K562 (cell line): ENCODE measurements around the gene DNALI1. TPM values are rescaled to one million over a fixed set of nuclear protein-coding genes. Genes with fewer than 3 reads are reported as not detected.
"Not testable (repeated sequence)": the region's sequence is repeated elsewhere in the genome, so short reads cannot be mapped to it uniquely, and the experiment has no call there.

Experiments
- ATAC-seq: fragments of 200-7000 bp; cut with Tn5 transposase; 3 replicates; pipeline ENCODE4 v1.9.1; 2020; ENCODE audit warnings: moderate library complexity
- BruUV-seq: library from RNA; stranded (reverse); fragments of 400-500 nt; replicated peaks from 2 replicates; lab custom pipeline; 2021; lab: Mats Ljungman, UMichigan
- CTCF ChIA-PET: fragments of 300-600 bp; formaldehyde crosslinking; extraction: SDS; loops from one replicate; lab custom pipeline; 2021; ENCODE audit warnings: low intra/inter-chr PET ratio; lab: Yijun Ruan, JAX
- POLR2A ChIA-PET: fragments of 300-600, 350-650 bp; sonication (Branson Sonifier 250); formaldehyde crosslinking; extraction: SDS; loops from one replicate; lab custom pipeline; 2021; ENCODE audit warnings: antibody characterized with exemption, inconsistent platforms; lab: Yijun Ruan, JAX
- DNase-seq, 4 experiments: peaks; one replicate each; pipeline versions ENCODE4 v3.0.0 to v3.0.0-alpha.2; 2011 to 2018; ENCODE audit warnings: low spot score in 3 of 4, mixed read lengths in 3 of 4; ENCODE audit errors: extremely low read depth in 1 of 4
- FAIRE-seq: peaks from 2 replicates; lab custom pipeline; 2011; peaks lifted over from hg19 to GRCh38; lab: Jason Lieb, UNC
- H2AFZ ChIP-seq: 2 replicates; pipeline ENCODE4 v1.6.0; 2011; ENCODE audit warnings: low read depth, low read length, control low read depth, inconsistent platforms
- H3K27ac ChIP-seq: fragments of 200-600 bp; 3 replicates; pipeline ENCODE4 v1.8.0; 2011; ENCODE audit warnings: low read depth, mild to moderate bottlenecking, control low read depth, inconsistent platforms, low read length, moderate library complexity, mixed read lengths; ENCODE audit errors: extremely low read depth
- H3K27me3 ChIP-seq, 2 experiments: fragments of 300-600 bp in 1 of 2; 2 replicates in 1 of 2; 3 replicates in 1 of 2; pipeline versions ENCODE4 v1.6.0 to v1.8.0; 2011; ENCODE audit warnings: inconsistent platforms in 2 of 2, low read length in 2 of 2, mild to moderate bottlenecking in 1 of 2, mixed read lengths in 1 of 2, moderate library complexity in 1 of 2; ENCODE audit not compliant: control insufficient read depth in 2 of 2, insufficient read depth in 2 of 2
- H3K36me3 ChIP-seq: fragments of 300-600 bp; 3 replicates; pipeline ENCODE4 v1.8.0; 2011; ENCODE audit warnings: mild to moderate bottlenecking, low read length, inconsistent platforms; ENCODE audit not compliant: control insufficient read depth, insufficient read depth
- H3K4me1 ChIP-seq, 2 experiments: fragments of 200-600 bp in 1 of 2; replicated peaks in 1 of 2; 2 replicates in 1 of 2; 3 replicates in 1 of 2; pipeline versions ENCODE4 v1.5.1 to v1.8.0; 2011; ENCODE audit warnings: inconsistent platforms in 2 of 2, low read length in 2 of 2, mild to moderate bottlenecking in 1 of 2, mixed read lengths in 1 of 2, moderate library complexity in 1 of 2; ENCODE audit not compliant: control insufficient read depth in 2 of 2, insufficient read depth in 2 of 2
- H3K4me2 ChIP-seq: 2 replicates; pipeline ENCODE4 v1.6.1; 2011; ENCODE audit warnings: low read length, control low read depth, inconsistent platforms, mixed read lengths; ENCODE audit not compliant: insufficient read depth
- H3K4me3 ChIP-seq: fragments of 200-600 bp; sonication (generic), shearing (Covaris generic); 2 replicates; pipeline ENCODE4 v1.5.1; 2016; ENCODE audit warnings: control low read depth, inconsistent platforms
- H3K79me2 ChIP-seq: fragments of 200-600 bp; 3 replicates; pipeline ENCODE4 v1.8.0; 2011; ENCODE audit warnings: low read length, inconsistent platforms; ENCODE audit not compliant: control insufficient read depth, insufficient read depth
- H3K9ac ChIP-seq, 2 experiments: 2 replicates each; pipeline versions ENCODE4 v1.6.0 to v1.6.1; 2011; ENCODE audit warnings: low read depth in 2 of 2, low read length in 2 of 2, control low read depth in 1 of 2, inconsistent platforms in 1 of 2, mild to moderate bottlenecking in 1 of 2, mixed read lengths in 1 of 2; ENCODE audit not compliant: insufficient read depth in 1 of 2
- H3K9me1 ChIP-seq: one replicate; pipeline ENCODE4 v1.6.0; 2011; ENCODE audit warnings: inconsistent platforms, mild to moderate bottlenecking, low read length, moderate library complexity; ENCODE audit not compliant: control insufficient read depth, insufficient read depth
- H3K9me3 ChIP-seq: replicated peaks from 2 replicates; pipeline ENCODE4 v1.5.1; 2011; ENCODE audit warnings: low read depth, low read length, inconsistent platforms; ENCODE audit not compliant: control insufficient read depth, insufficient read depth
- H4K20me1 ChIP-seq: replicated peaks from 2 replicates; pipeline ENCODE4 v1.6.1; 2011; ENCODE audit warnings: low read length, inconsistent platforms, mixed read lengths; ENCODE audit not compliant: control insufficient read depth, insufficient read depth
- BCOR ChIP-seq: fragments of 450-650 bp; IDR thresholded peaks from 2 replicates; pipeline ENCODE4 v1.6.1; 2016
- CBFA2T3 ChIP-seq: fragments of 450-650 bp; IDR thresholded peaks from 2 replicates; pipeline ENCODE4 v1.6.1; 2017
- KDM1A ChIP-seq, 2 experiments: fragments of 450-650 bp; IDR thresholded peaks; 2 replicates each; pipeline ENCODE4 v1.6.1; 2016; ENCODE audit warnings: mild to moderate bottlenecking in 2 of 2
- MEIS2 ChIP-seq: fragments of 450-650 bp; IDR thresholded peaks from 2 replicates; pipeline ENCODE4 v1.6.1; 2014; ENCODE audit warnings: mild to moderate bottlenecking; ENCODE audit not compliant: partially characterized antibody
- ZNF121 ChIP-seq: sonication (generic); formaldehyde crosslinking; conservative IDR thresholded peaks from 2 replicates; pipeline ENCODE4 v1.8.0; 2022; ENCODE audit warnings: missing genetic modification reagents
- ZNF384 ChIP-seq: IDR thresholded peaks from 2 replicates; pipeline ENCODE4 v1.6.1; 2012; ENCODE audit warnings: low read depth, low read length, improper control_type of control experiment
- WGBS: fragments of 100-300 bp; shearing (Covaris generic); methylation state at CpG from one replicate; pipeline ENCODE4 v1.1.6; 2016; ENCODE audit warnings: low coverage, mixed read lengths; ENCODE audit not compliant: insufficient coverage; ENCODE audit errors: missing lambda C conversion rate; 5-methylcytosine and 5-hydroxymethylcytosine counted together
- in situ Hi-C: fragments of 300-500 bp; cut with MboI; formaldehyde crosslinking; loops from 4 replicates; pipeline ENCODE4 v1.15.0; 2018; ENCODE audit warnings: inconsistent platforms, mixed read lengths
- intact Hi-C: fragments of 100-400 bp; cut with micrococcal nuclease; formaldehyde crosslinking; loops from 2 replicates; pipeline ENCODE4 v1.14.2; 2022
- polyA plus RNA-seq, 8 experiments: library from polyadenylated mRNA; depleted of rRNA in 4 of 8; stranded (reverse) in 5 of 8; unstranded in 3 of 8; fragments of >200 nt; fragmentation: Nextera tagmentation in 2 of 8; fragmentation: Illumina TruSeq in 1 of 8; extraction: Ambion mirVana in 2 of 8; extraction: Trizol in 1 of 8; gene quantifications; 2 replicates each; pipeline versions ENCODE4 v1.2.1 to v1.2.3, GENCODE V29; 2011 to 2014; ENCODE audit warnings: inconsistent platforms in 1 of 8, missing spikeins in 1 of 8
- total RNA-seq, 7 experiments: library from RNA; depleted of rRNA in 6 of 7; stranded (reverse); fragments of >200 nt in 6 of 7; fragmentation: Illumina TruSeq in 2 of 7; extraction: Trizol in 2 of 7; gene quantifications; 2 replicates each; pipeline versions ENCODE4 v1.2.1 to v1.2.3, GENCODE V29; 2011 to 2021; ENCODE audit warnings: low replicate concordance in 1 of 7
- TF ChIP-seq, protein P1 (sequence below): fragments of 450-650 bp; IDR thresholded peaks from 2 replicates; pipeline ENCODE4 v1.6.1; 2018; ENCODE audit not compliant: partially characterized antibody

DNALI1 gene
- total and polyA plus RNA-seq, 9 of the 15 experiments (the other 6 are each of a cell fraction or from before 2014, with no cell fraction given) = 0.87 to 5.6 (median 1.2) TPM

DNA sequence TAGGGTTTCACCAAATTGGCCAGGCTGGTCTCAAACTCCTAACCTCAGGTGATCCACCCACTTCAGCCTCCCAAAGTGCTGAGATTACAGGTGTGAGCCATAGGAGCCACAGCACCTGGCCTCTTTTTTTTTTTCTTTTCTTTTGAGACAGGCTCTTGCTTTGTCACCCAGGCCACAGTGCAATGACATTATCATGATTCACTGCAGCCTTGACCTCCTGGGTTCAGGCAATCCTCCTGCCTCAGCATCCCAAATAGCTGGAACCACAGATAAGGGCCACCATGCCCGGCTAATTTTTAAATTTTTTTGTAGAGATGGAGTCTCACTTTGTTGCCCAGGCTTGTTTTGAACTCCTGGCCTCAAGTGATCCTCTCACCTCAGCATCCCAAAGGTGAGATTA, 26.9 kb upstream of the DNALI1 start:
- TF ChIP-seq KDM1A (IDR thresholded peaks at IDR 0.05) = 0 out of 4 replicates have a peak, but pooled peaks of 1 of the 2 experiments have one; percentile 10
- peak; percentile 34; the same call in 1 of the 2 replicates for TF ChIP-seq CBFA2T3
- peak; percentile 31 for TF ChIP-seq MEIS2
- FAIRE-seq, CTCF ChIA-PET, H4K20me1 ChIP-seq, H3K4me2 ChIP-seq, in situ Hi-C loops, H3K9me3 ChIP-seq, BruUV-seq, H3K4me3 ChIP-seq, ATAC-seq, H3K4me1 ChIP-seq, H3K27ac ChIP-seq, H3K79me2 ChIP-seq, H3K9ac ChIP-seq, H3K27me3 ChIP-seq, H3K9me1 ChIP-seq, intact Hi-C loops, H2AFZ ChIP-seq, H3K36me3 ChIP-seq: not testable (repeated sequence)
- peak in 1 of 4 experiments; percentile 14 for DNase-seq
- 0% methylated on average over 1 of the region's 1 CpG for WGBS
- POLR2A ChIA-PET = interaction anchor here (0.6 to 0.7 kb wide), 3 partner anchors 51 to 445 kb away, joined by 3 to 5 read pairs (median 3); no protein-coding TSS in a partner anchor

DNA sequence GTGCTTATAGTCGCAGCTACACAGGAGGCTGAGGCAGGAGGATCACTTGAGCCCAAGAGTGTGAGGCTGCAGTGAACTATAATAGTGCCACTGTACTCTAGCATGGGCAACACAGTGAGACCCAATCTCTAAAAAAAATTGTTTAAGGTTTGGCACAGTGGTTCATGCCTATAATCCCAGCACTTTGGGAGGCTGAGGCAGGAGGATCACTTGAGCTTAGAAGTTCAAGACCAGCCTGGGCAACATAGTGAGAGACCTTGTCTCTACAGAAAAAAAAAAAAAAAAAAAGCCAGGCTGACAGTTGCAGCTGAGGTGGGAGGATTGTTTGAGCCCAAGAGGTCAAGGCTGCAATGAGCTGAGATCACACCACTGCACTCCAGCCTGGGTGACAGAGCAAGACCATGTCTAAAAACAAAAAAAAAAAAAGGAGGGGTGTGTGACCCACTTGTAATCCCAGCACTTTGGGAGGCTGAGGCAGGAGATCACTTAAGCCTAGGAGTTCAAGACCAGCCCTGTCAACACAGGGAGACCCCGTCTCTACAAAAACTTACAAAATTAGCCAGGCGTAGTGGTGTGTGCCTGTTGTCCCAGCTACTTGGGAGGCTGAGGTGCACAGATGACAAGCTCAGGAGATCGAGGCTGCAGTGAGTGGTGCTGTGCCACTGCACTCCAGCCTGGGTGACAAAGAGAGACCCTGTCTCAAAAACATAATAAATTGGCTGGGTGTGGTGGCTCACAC, 24.2 kb upstream of the DNALI1 start:
- H3K9ac ChIP-seq, BruUV-seq, H3K27ac ChIP-seq, H3K9me3 ChIP-seq, H3K79me2 ChIP-seq, H2AFZ ChIP-seq, H3K4me1 ChIP-seq, intact Hi-C loops, H3K4me3 ChIP-seq, H4K20me1 ChIP-seq, H3K4me2 ChIP-seq, DNase-seq, H3K27me3 ChIP-seq, H3K9me1 ChIP-seq, in situ Hi-C loops, CTCF ChIA-PET, FAIRE-seq: not testable (repeated sequence)
- peak; percentile 57 for ATAC-seq
- peaks cover 27% of the 10 kb centered on the region for H3K36me3 ChIP-seq
- 63% methylated on average over 4 of the region's 4 CpGs for WGBS
- POLR2A ChIA-PET = interaction anchor here (0.7 to 1.2 kb wide), 3 partner anchors 11 to 18 kb away, joined by 3 to 4 read pairs (median 4); no protein-coding TSS in a partner anchor
- peak; percentile 78 for TF ChIP-seq ZNF384
- TF ChIP-seq ZNF121 (CRISPR knock-in tag) = 0 out of 2 replicates have a peak, but pooled peaks have one; percentile 9
- TF ChIP-seq, protein P1, sequence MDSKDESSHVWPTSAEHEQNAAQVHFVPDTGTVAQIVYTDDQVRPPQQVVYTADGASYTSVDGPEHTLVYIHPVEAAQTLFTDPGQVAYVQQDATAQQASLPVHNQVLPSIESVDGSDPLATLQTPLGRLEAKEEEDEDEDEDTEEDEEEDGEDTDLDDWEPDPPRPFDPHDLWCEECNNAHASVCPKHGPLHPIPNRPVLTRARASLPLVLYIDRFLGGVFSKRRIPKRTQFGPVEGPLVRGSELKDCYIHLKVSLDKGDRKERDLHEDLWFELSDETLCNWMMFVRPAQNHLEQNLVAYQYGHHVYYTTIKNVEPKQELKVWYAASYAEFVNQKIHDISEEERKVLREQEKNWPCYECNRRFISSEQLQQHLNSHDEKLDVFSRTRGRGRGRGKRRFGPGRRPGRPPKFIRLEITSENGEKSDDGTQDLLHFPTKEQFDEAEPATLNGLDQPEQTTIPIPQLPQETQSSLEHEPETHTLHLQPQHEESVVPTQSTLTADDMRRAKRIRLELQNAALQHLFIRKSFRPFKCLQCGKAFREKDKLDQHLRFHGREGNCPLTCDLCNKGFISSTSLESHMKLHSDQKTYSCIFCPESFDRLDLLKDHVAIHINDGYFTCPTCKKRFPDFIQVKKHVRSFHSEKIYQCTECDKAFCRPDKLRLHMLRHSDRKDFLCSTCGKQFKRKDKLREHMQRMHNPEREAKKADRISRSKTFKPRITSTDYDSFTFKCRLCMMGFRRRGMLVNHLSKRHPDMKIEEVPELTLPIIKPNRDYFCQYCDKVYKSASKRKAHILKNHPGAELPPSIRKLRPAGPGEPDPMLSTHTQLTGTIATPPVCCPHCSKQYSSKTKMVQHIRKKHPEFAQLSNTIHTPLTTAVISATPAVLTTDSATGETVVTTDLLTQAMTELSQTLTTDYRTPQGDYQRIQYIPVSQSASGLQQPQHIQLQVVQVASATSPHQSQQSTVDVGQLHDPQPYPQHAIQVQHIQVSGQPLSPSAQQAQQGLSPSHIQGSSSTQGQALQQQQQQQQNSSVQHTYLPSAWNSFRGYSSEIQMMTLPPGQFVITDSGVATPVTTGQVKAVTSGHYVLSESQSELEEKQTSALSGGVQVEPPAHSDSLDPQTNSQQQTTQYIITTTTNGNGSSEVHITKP = peak; percentile 72
- peak; percentile 28; the same call in 1 of the 2 replicates for TF ChIP-seq BCOR
